ENCODE results near the gene ULK4.

- TF ChIP-seq CTCF (IDR thresholded peaks at IDR 0.05; ENCODE audit: control extremely low read depth in 1 of 3, insufficient read depth in 1 of 3, low read depth in 1 of 3, low read length in 3 of 3) (no peak), SP4 (IDR thresholded peaks at IDR 0.05; ENCODE audit: low read length) (no peak)
These were observed 28.7 kb downstream of the ULK4 start for GRCh38 chr3:41933154-41933676.

Data from H1 (cell line).